K562 (cell line): Measurements from ENCODE around the gene CAPZA1. TPM values are rescaled to one million over a fixed set of nuclear protein-coding genes. Genes with fewer than 3 reads are reported as not detected.
A peak's percentile ranks its signal among the peaks of the same experiment; 100 is the strongest.

Source experiments
- CHCHD3 ChIP-seq: fragments of 250-450 bp; sonication (Bioruptor Pico); IDR thresholded peaks from 2 replicates; pipeline ENCODE4 v2.1.2; 2022; ENCODE audit warnings: mild to moderate bottlenecking
- CSDE1 ChIP-seq, 2 experiments: fragments of 450-650 bp; IDR thresholded peaks; 2 replicates each; pipeline ENCODE4 v1.6.1; 2016; ENCODE audit warnings: mild to moderate bottlenecking in 1 of 2
- CTBP1 ChIP-seq: fragments of 450-650 bp; IDR thresholded peaks from 2 replicates; pipeline ENCODE4 v1.6.1; 2016; ENCODE audit warnings: borderline replicate concordance
- DACH1 ChIP-seq: fragments of 450-650 bp; IDR thresholded peaks from 2 replicates; pipeline ENCODE4 v1.6.1; 2018; ENCODE audit not compliant: partially characterized antibody
- ELF4 ChIP-seq: fragments of 450-650 bp; formaldehyde crosslinking; IDR thresholded peaks from 2 replicates; pipeline ENCODE4 v1.4.0; 2022; ENCODE audit warnings: missing genetic modification characterization
- EP300 ChIP-seq: IDR thresholded peaks from 2 replicates; pipeline ENCODE4 v1.6.1; 2012; ENCODE audit warnings: low read length, improper control_type of control experiment
- FOXK1 ChIP-seq: sonication (generic); formaldehyde crosslinking; IDR thresholded peaks from 2 replicates; pipeline ENCODE4 v1.8.0; 2022; ENCODE audit warnings: missing genetic modification reagents, mild to moderate bottlenecking, borderline replicate concordance
- HIVEP1 ChIP-seq: fragments of 250-450 bp; sonication (Bioruptor Pico); IDR thresholded peaks from 2 replicates; pipeline ENCODE4 v1.4.0; 2020; ENCODE audit warnings: mild to moderate bottlenecking
- MYC ChIP-seq, 2 experiments: fragments of 250-450 bp in 1 of 2; sonication (Bioruptor Pico) in 1 of 2; IDR thresholded peaks; 2 replicates each; pipeline versions ENCODE4 v1.5.1 to v1.6.1; 2012 to 2021; ENCODE audit warnings: low read depth in 2 of 2, borderline replicate concordance in 1 of 2, improper control_type of control experiment in 1 of 2, low read length in 1 of 2, mild to moderate bottlenecking in 1 of 2, moderate library complexity in 1 of 2
- NR2C1 ChIP-seq, 2 experiments: fragments of 450-650 bp; IDR thresholded peaks; 2 replicates each; pipeline ENCODE4 v1.6.1; 2017; ENCODE audit warnings: mild to moderate bottlenecking in 2 of 2, antibody characterized with exemption in 1 of 2, inconsistent platforms in 1 of 2, missing compliant biosample characterization in 1 of 2, missing genetic modification characterization in 1 of 2
- POLR2G ChIP-seq: fragments of 200-400 bp; formaldehyde crosslinking; IDR thresholded peaks from 2 replicates; pipeline ENCODE4 v1.6.1; 2017; ENCODE audit warnings: low read depth, mild to moderate bottlenecking, antibody characterized with exemption, low read length, moderate library complexity
- PTRF ChIP-seq: fragments of 450-650 bp; IDR thresholded peaks from 2 replicates; pipeline ENCODE4 v1.6.1; 2016; ENCODE audit warnings: mild to moderate bottlenecking, missing genetic modification characterization, missing compliant biosample characterization
- RAD21 ChIP-seq, 2 experiments: fragments of 250-450 bp in 1 of 2; fragments of 450-650 bp in 1 of 2; sonication (Bioruptor Pico) in 1 of 2; formaldehyde crosslinking in 1 of 2; IDR thresholded peaks in 1 of 2; conservative IDR thresholded peaks in 1 of 2; 2 replicates each; pipeline versions ENCODE4 v1.4.0 to v1.8.0; 2020 to 2022; ENCODE audit warnings: mild to moderate bottlenecking in 2 of 2, moderate library complexity in 1 of 2
- RUNX1 ChIP-seq: sonication (generic); IDR thresholded peaks from 2 replicates; pipeline ENCODE4 v1.6.1; 2016; ENCODE audit warnings: antibody characterized with exemption, low read depth
- SIRT6 ChIP-seq: IDR thresholded peaks from one replicate; pipeline ENCODE4 v1.6.1; 2012; ENCODE audit warnings: low read depth, mild to moderate bottlenecking, control low read depth, inconsistent platforms, low read length, moderate library complexity
- STAT6 ChIP-seq: sonication (generic); formaldehyde crosslinking; IDR thresholded peaks from 2 replicates; pipeline ENCODE4 v1.8.1; 2023; ENCODE audit warnings: mild to moderate bottlenecking, missing genetic modification reagents
- TCFL5 ChIP-seq: fragments of 250-450 bp; sonication (Bioruptor Pico); conservative IDR thresholded peaks from 2 replicates; pipeline ENCODE4 v1.6.1; 2021; ENCODE audit warnings: mild to moderate bottlenecking, moderate library complexity, matching md5 sums
- ZBED1 ChIP-seq: IDR thresholded peaks from 2 replicates; pipeline ENCODE4 v1.6.1; 2014
- ZFX ChIP-seq: sonication (generic); formaldehyde crosslinking; IDR thresholded peaks from 2 replicates; pipeline ENCODE4 v1.8.0; 2022; ENCODE audit warnings: mild to moderate bottlenecking, missing genetic modification reagents, moderate library complexity
- ZNF274 ChIP-seq: IDR thresholded peaks from 2 replicates; pipeline ENCODE4 v1.6.1; 2011; ENCODE audit warnings: low read depth, mild to moderate bottlenecking, low read length, moderate library complexity, borderline replicate concordance
- ZNF518B ChIP-seq: fragments of 250-450 bp; sonication (Bioruptor Pico); IDR thresholded peaks from 2 replicates; pipeline ENCODE4 v1.5.0; 2021; ENCODE audit warnings: mild to moderate bottlenecking, moderate library complexity
- ZNF668 ChIP-seq: fragments of 250-450 bp; sonication (Bioruptor Pico); IDR thresholded peaks from 2 replicates; pipeline ENCODE4 v1.8.0; 2022; ENCODE audit warnings: mild to moderate bottlenecking, inconsistent platforms
- ZNF785 ChIP-seq: fragments of 250-450 bp; sonication (Bioruptor Pico); IDR thresholded peaks from 2 replicates; pipeline ENCODE4 v1.4.0; 2020; ENCODE audit warnings: mild to moderate bottlenecking
- polyA plus RNA-seq, 8 experiments: library from polyadenylated mRNA; depleted of rRNA in 4 of 8; stranded (reverse) in 5 of 8; unstranded in 3 of 8; fragments of >200 nt; fragmentation: Nextera tagmentation in 2 of 8; fragmentation: Illumina TruSeq in 1 of 8; extraction: Ambion mirVana in 2 of 8; extraction: Trizol in 1 of 8; gene quantifications; 2 replicates each; pipeline versions ENCODE4 v1.2.1 to v1.2.3, GENCODE V29; 2011 to 2014; ENCODE audit warnings: inconsistent platforms in 1 of 8, missing spikeins in 1 of 8
- total RNA-seq, 7 experiments: library from RNA; depleted of rRNA in 6 of 7; stranded (reverse); fragments of >200 nt in 6 of 7; fragmentation: Illumina TruSeq in 2 of 7; extraction: Trizol in 2 of 7; gene quantifications; 2 replicates each; pipeline versions ENCODE4 v1.2.1 to v1.2.3, GENCODE V29; 2011 to 2021; ENCODE audit warnings: low replicate concordance in 1 of 7

The CAPZA1 gene
- total and polyA plus RNA-seq, 9 of the 15 experiments (the other 6 are each of a cell fraction or from before 2014, with no cell fraction given), result 237 to 1,020 (median 306) TPM

GRCh38 chr1:112707221-112708001 is 87.8 kb downstream of the CAPZA1 start (continued):
- peak; percentile 67 for TF ChIP-seq MYC (IDR thresholded peaks at IDR 0.05; ENCODE audit: low read depth, low read length)
- no peak for TF ChIP-seq MYC (CRISPR knock-in tag; IDR thresholded peaks at IDR 0.05; ENCODE audit: borderline replicate concordance, low read depth)
- no peak for TF ChIP-seq HIVEP1 (CRISPR knock-in tag)
- TF ChIP-seq ZNF785, result no peak
- TF ChIP-seq STAT6 (CRISPR knock-in tag), result no peak
- TF ChIP-seq RAD21 (CRISPR knock-in tag; conservative IDR thresholded peaks at IDR 0.05 in 1 of 2, IDR thresholded peaks at IDR 0.05 in 1 of 2), result peak; percentile 98 to 99
- no peak for TF ChIP-seq FOXK1 (CRISPR knock-in tag)
- no peak for TF ChIP-seq DACH1
- peak; percentile 67 for TF ChIP-seq POLR2G
- no peak for TF ChIP-seq ZNF668 (CRISPR knock-in tag)
- no peak for TF ChIP-seq ELF4 (CRISPR knock-in tag)
- TF ChIP-seq EP300, result peak; percentile 29; the same call in 1 of the 2 replicates
- TF ChIP-seq RUNX1, result 0 out of 2 replicates have a peak, but pooled peaks have one; percentile 47
- no peak for TF ChIP-seq ZNF518B (CRISPR knock-in tag)
- TF ChIP-seq CSDE1 (IDR thresholded peaks at IDR 0.05), result no peak
- TF ChIP-seq CTBP1, result peak; percentile 88
- TF ChIP-seq NR2C1 (IDR thresholded peaks at IDR 0.05), result no peak
- no peak; the same call in 1 of the 2 replicates for TF ChIP-seq NR2C1 (tag; IDR thresholded peaks at IDR 0.05)
- no peak for TF ChIP-seq PTRF (tag)
- TF ChIP-seq ZNF274, result no peak
- no peak for TF ChIP-seq CHCHD3 (CRISPR knock-in tag)
- no peak for TF ChIP-seq SIRT6
- TF ChIP-seq TCFL5 (CRISPR knock-in tag), result no peak
- TF ChIP-seq ZBED1, result no peak
- TF ChIP-seq ZFX (CRISPR knock-in tag), result peak; percentile 50
